NCI-H1417 (cell line): Measurements from ENCODE around the gene ETS1.

ENCODE experiments used
- DNase-seq, 3 experiments: peaks; one replicate each; lab custom pipeline; 2025; lab: John Stamatoyannopoulos, UW

Gene ETS1

GRCh38 chr11:128568166-128568778, 19.1 kb downstream of the ETS1 start:
- no peak for DNase-seq

DNA sequence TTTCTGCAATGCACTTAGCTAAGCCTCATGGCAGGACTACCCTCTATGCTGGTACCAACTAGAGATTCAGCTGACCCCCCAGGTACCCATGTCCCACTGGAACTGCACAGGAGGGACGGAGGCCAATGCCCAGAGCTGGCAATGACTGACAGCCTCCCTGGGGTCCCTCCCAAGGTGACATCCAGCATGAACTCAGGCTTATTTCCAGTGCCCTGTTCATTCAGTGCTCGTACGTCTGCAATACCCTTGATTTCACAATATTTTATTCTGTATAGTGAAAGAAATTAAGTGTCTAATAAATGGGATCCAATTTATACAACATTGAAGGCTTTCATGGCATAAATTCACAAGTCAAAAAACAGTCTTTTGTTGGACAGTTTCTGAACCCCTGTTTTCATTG, 20.2 kb downstream of the ETS1 start:
- no peak for DNase-seq

DNA sequence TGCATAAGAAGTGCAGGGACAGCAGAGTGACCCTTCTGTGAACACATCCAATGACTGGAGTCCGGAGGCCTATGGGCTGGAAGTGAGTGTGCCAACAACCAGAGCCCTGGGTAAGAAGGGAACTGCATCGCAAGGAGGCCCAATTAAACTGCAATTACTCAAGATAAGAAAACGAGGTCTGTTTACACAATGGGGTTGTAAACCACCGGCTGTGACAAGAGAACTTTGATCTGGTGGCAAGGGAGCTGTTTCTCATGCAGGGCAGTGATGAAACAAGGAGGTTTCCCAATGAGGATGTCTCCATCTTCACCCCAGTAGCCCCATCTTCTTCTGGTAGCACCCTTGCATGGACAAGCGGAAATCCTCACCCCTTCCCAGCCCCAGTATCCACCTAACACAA, 21.5 kb downstream of the ETS1 start:
- DNase-seq = peak in 2 of 3 experiments; percentile 8 to 22

- DNase-seq = no peak
These were observed 22.6 kb downstream of the ETS1 start for GRCh38 chr11:128564642-128565245.

DNA sequence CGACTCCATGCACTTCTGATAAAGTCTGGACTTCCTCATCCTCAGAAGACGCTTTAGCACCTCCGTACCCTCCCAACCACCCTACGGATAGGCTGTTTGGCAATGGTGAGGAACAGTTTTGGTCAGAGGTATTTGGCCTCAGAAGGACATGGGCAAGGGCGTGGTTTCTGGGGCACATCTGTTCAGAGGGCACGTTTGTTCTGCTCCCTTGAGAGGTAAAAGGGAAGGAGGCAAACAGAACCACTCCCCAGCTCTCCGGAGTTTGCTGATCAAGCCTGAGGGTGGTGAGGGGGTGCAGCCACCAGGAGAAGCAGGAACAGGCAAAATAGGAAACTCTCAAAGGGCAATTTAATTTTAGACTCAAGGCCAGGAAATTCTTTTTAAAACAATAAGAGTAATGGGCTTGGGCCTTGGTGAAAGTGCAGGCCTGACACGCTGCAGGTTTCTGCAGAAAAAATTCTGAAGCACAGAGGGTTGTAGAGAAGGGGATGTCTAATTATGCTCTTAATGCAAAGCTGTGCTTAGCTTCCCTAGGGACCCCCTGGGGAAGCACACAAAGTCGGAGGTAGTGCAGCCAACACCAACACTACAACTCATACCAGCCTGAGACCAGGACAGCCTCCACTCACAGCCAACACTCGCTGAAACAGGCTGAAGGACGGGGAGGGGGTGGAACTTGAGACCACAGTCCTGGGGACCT, 23.3 kb downstream of the ETS1 start:
- DNase-seq = peak in 1 of 3 experiments; percentile 29

GRCh38 chr11:128563308-128563707, 24.1 kb downstream of the ETS1 start:
- DNase-seq = no peak

- no peak for DNase-seq
These were observed 27.8 kb downstream of the ETS1 start for GRCh38 chr11:128559496-128560103.

DNA sequence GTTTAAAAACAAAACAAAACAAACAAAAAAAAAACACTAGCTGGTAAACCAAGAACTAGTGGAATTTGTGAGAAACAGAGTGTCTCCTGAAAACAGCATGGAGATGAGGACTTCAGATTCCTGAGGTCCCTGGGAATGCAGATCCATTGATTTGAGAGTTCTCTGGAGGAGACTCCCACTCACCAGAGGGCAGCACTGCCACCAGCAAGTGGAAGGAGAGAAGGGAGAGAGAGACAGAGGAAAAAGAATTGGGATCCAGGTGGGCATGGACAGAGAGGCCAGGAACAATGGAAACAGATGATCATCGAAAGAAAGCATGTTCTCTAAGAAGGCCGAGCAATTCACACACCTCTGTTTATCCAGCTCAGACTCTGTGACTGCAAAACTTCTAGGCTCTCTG, 31.8 kb downstream of the ETS1 start:
- DNase-seq = peak in 1 of 3 experiments; percentile 54

DNA sequence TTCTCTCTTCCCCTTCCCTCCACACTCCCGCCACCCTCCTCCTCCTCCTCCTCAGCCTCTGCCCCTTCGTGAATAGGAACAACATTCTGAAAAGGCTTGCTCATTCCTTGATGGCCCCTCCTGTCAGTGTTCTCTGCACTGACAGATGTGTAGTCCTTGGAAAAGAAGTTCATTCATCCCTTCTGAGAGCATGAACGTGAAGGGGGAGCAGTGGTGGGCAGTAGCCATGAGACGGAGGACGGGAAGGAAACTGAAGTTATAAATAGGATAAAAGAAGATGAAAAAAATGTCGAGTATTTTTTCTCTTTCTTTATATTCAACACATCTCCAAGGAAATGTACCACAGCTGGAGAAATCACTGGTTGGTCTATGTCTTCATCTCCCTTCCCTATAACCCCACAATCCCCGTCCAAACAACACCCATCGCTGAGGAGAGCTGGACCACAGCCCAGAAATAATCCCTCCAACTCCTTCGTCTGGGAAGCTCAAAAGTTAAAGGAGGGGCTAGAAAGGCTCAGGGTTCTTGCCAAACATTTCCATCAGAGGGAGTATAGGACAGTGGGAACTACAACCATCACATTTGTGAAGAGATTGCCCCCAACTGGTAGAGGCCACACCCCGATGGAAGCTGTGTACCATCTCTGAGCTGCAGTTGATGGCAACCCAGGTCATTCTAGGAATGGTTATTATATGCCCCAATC, 33.5 kb downstream of the ETS1 start:
- DNase-seq = peak in 1 of 3 experiments; percentile 35

DNA sequence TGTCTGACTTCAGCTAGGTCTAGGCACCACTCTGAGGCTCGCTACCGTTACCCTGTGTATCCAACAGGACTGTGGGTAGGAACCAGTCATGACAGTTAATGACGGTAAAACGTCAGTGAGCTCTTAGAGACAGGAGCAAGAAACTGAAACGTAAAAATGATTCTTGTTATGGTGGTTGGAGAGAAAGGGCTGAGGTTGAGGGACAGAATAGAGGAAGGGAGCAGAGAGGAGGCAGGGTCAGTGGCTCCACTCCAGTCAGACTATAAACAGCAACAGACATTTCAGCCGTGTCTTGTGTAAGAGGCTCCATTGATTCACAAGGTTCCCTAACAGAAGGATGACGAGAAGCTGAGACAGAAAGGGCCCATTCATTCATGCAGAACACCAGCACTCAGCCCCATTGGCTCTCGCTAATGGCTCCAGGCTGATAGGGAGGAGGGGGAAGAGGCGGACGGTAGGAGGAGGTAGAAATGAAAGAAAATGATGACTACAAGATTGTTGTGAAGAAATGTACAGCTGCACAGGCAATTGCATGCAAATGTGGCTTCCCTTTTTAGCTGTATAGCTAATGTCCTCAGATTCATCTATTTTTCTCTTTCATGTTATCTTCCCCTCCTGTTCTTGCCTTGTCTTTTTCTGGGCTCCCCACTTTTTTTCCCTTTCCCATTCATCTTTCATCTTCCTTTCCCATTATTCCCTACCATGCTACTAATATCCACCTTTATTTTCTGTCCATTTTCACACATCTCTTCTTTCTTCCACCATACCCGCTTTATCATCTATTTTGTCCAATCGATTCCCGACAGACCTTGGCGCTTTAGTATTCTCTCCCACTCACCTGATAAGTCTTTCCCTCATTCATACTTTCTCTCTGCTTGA, 34.3 kb downstream of the ETS1 start:
- no peak for DNase-seq

DNA sequence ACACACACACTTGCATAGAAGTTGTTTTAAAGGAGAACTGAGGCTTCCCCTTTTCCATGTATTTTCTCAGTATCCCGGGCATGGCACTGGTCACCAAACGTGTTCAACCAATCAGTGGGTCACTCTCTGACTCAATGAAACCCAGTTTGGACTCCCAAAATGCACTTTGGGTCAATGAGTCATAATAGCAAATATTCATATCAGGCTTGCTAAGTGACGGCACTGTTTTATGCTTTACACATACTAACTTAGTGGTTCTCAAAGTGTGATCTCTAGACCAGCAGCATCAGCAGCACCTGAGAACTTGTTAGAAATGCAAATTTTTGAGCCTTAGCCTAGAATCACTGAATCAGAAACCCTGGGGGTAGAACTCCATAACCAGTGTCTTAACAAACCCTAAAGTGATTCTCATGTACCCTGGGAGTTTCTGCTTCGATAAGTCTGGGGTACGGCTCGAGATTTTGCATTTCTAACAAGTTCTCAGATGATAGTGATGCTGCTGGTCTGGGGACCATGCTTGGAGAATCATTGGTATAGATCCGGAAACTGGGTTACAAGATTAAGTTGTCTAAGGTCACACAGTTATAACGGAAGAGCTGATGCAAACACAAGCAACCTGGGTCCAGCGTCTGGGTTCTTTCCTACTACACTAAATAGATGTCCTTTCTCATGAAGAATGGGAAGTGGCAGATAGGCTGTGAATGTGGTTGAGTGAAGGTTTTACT, 35.6 kb downstream of the ETS1 start:
- DNase-seq = no peak

DNA sequence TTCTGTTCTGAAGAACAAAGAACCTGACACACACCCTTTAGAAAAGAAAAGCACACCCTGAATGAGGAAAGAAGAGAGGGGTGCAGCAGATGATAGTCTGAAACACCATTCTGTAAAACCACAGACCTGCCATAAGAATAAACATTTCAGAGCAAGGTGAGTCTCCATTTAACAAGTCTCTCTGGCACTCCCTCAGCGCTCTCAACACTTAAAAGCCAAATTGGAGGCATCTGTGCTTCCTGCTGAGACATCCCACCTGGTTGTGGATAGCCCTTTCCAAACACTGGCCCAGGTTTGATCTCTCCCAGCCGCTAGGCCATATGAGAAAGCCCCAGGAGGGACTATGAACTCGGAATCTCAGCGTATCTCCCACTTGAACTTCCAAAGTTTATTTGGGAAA, 36.3 kb downstream of the ETS1 start:
- DNase-seq = peak in 2 of 3 experiments; percentile 9 to 14

GRCh38 chr11:128550261-128550821, 37.0 kb downstream of the ETS1 start:
- no peak for DNase-seq

- DNase-seq = no peak
These were observed 38.0 kb downstream of the ETS1 start for GRCh38 chr11:128549256-128549944.

DNA sequence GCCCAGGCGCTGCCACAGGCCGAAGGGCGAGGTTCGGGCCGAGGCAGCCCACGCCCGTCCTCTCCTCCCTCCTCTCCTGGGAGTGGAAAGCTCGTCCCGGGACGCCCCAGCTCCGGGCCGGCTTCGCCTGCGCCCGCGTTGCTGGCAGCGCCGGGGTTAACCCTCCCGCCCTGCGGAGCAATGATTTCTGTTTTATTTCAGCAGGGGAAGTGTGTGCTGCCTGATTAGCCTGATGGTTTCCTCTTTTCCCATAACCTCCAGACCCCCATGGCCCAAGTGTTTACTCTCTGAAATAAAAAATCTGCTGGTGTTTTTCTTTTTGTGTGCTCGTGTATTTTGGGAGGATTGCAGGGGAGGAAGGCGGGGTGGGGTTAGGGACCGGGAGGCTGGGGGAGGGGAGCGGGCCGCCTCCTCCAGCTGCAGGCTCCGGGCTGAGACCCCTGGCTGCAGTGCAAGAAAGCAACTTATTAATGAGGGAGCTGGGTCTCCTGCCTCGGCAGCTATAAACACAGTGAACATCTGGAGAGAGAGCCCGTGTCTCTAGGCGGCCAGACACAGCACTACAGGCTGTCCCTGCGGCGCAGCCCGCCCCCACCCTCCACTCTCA, 38.6 kb downstream of the ETS1 start:
- no peak for DNase-seq

GRCh38 chr11:128547946-128548648, 39.3 kb downstream of the ETS1 start:
- DNase-seq = no peak

DNA sequence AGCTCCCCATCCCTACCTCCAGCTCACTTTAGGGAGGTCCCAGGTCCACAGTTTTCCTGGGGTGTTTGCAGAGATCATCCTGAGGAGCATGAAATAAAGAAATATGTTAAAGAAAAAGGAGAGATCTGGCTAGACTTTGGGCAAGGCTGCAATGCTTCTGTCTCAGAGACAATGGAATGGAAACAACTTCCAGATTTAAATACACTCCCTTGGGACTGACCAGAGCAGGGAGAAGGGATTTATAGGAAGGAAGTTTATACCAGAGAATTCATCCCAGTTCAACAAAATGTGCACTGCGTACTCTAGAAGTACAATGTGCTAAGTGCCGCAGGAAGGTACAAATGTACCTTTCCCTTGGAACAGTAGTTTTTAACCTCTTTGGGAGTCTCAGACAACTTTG, 40.4 kb downstream of the ETS1 start:
- DNase-seq = no peak

- DNase-seq = peak in 2 of 3 experiments; percentile 47 to 83
These were observed 42.8 kb downstream of the ETS1 start for GRCh38 chr11:128544471-128545051.
